ENCODE results near the gene DCTPP1. TPM values are rescaled to one million over a fixed set of nuclear protein-coding genes. Genes with fewer than 3 reads are reported as not detected.

The DCTPP1 gene
- total RNA-seq, 1 donor from 2014 or later, result 28.9 TPM

Small RNA genes lying within 50 kb of the gene (small RNA-seq; reads per million reads assigned to genes)
- gene RF00019, result not detected
- gene RF00406, result not detected

Other genes with a start within 250 kb of the DCTPP1 start
- 22.0 TPM for gene CORO1A, start 246.4 kb downstream of the DCTPP1 start, total RNA-seq
- gene BOLA2B, start 236.4 kb downstream of the DCTPP1 start, total RNA-seq, result 5.3 TPM
- gene SLX1A, start 236.2 kb downstream of the DCTPP1 start, total RNA-seq, result 12.2 TPM
- 5.3 TPM for gene SULT1A3, start 230.8 kb downstream of the DCTPP1 start, total RNA-seq
- gene NPIPB13, start 181.6 kb downstream of the DCTPP1 start, total RNA-seq, result 1.2 TPM
- gene CD2BP2, start 74.7 kb downstream of the DCTPP1 start, total RNA-seq, result 38.7 TPM
- 25.3 TPM for gene TBC1D10B, start 59.5 kb downstream of the DCTPP1 start, total RNA-seq
- gene MYL11, start 55.2 kb downstream of the DCTPP1 start, total RNA-seq, result not detected
- gene SEPTIN1, start 47.5 kb downstream of the DCTPP1 start, total RNA-seq, result not detected
- gene ZNF48, start 34.6 kb downstream of the DCTPP1 start, total RNA-seq, result 39.9 TPM
- gene ZNF771, start 22.4 kb downstream of the DCTPP1 start, total RNA-seq, result 9.0 TPM
- gene SEPHS2, start 15.8 kb upstream of the DCTPP1 start, total RNA-seq, result 12.6 TPM
- gene ITGAL, start 42.7 kb upstream of the DCTPP1 start, total RNA-seq, result 0.82 TPM
- gene ZNF768, start 96.5 kb upstream of the DCTPP1 start, total RNA-seq, result 25.7 TPM
- gene ZNF747, start 104.8 kb upstream of the DCTPP1 start, total RNA-seq, result 15.1 TPM
- gene ZNF764, start 128.3 kb upstream of the DCTPP1 start, total RNA-seq, result 6.1 TPM
- 7.3 TPM for gene ZNF688, start 141.7 kb upstream of the DCTPP1 start, total RNA-seq
- 18.3 TPM for gene ZNF785, start 155.7 kb upstream of the DCTPP1 start, total RNA-seq
- gene ZNF689, start 180.4 kb upstream of the DCTPP1 start, total RNA-seq, result 9.0 TPM
- gene PRR14, start 220.9 kb upstream of the DCTPP1 start, total RNA-seq, result 7.3 TPM
- 8.2 TPM for gene FBRS, start 228.4 kb upstream of the DCTPP1 start, total RNA-seq